ENCODE data around the gene KRTAP5-1. TPM values are rescaled to one million over a fixed set of nuclear protein-coding genes. Genes with fewer than 3 reads are reported as not detected.
"Not testable (repeated sequence)": the region's sequence is repeated elsewhere in the genome, so short reads cannot be mapped to it uniquely, and the experiment has no call there.

The KRTAP5-1 gene
- polyA plus RNA-seq, 3 donors: not detected

DNA sequence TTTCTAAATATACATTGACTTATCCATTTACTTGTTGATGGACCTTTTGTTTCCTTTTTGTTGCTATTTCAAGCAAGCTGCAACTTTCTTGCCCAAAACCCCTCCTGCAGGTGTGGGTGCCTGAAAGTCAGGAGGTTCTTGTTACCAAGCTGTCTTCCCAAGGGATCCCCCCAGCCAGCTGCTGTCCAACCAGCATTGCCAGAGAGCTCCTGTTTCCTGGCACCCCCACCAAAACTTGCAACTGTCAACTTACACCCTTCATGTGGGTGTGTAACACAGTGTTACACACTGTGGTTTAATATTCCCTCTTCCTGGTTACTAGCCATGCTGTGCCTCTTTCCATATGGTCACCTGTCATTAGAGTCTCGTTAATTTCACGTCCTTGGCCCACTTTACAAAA lies 1.6 kb upstream of the KRTAP5-1 start:
- Histone ChIP-seq H3K27ac (ENCODE audit: low read depth in 1 of 2, low read length in 2 of 2) (no peak overlapping the region), H3K9me3 (replicated peaks in 1 of 2; ENCODE audit: control insufficient read depth in 1 of 2, insufficient read depth in 1 of 2, low read length in 2 of 2) (peaks cover 7 to 34% of the 10 kb centered on the region in 2 donors), H4K20me1 (ENCODE audit: insufficient read depth, low read length) (no peaks in the 10 kb centered on the region), H3K4me1 (ENCODE audit: control insufficient read depth in 1 of 2, insufficient read depth in 2 of 2, low read length in 2 of 2) (peaks cover 18 to 30% of the 10 kb centered on the region in 2 donors), H3K27me3 (ENCODE audit: control insufficient read depth in 2 of 2, insufficient read depth in 2 of 2, low read length in 2 of 2) (peaks cover 8 to 33% of the 10 kb centered on the region in 2 donors), H3K4me3 (replicated peaks in 1 of 3; ENCODE audit: low read depth in 2 of 3, low read length in 3 of 3) (no peak overlapping the region), H3K9ac (ENCODE audit: insufficient read depth, low read length, poor library complexity, severe bottlenecking) (no peak overlapping the region), H3K4me2 (replicated peaks; ENCODE audit: extremely low read depth, low read length, poor library complexity, severe bottlenecking) (no peak overlapping the region), H3K36me3 (replicated peaks in 1 of 2; ENCODE audit: control insufficient read depth in 1 of 2, insufficient read depth in 2 of 2, low read length in 2 of 2) (no peaks in the 10 kb centered on the region), H2AFZ (ENCODE audit: insufficient read depth, low read depth, low read length, poor library complexity, severe bottlenecking) (no peak overlapping the region), H3K79me2 (ENCODE audit: insufficient read depth, low read length) (no peaks in the 10 kb centered on the region)
- TF ChIP-seq CTCF (IDR thresholded peaks at IDR 0.05): no peak
- DNase-seq: no peak
- Mint-ChIP-seq H3K4me3 (peak overlapping the region in 1 of 2 donors; percentile 30), H3K4me1 (peaks cover 20% of the 10 kb centered on the region), H3K9me3 (peaks cover 14 to 41% (median 24%) of the 10 kb centered on the region in 7 donors), H3K36me3 (peaks cover 0 to 3% of the 10 kb centered on the region in 2 donors), H3K27ac (no peak overlapping the region), H3K27me3 (ENCODE audit: low read depth in 3 of 3) (peaks cover 38 to 64% (median 53%) of the 10 kb centered on the region in 3 donors)
- no CpG with 5 or more reads among the region's 2 CpGs for WGBS (ENCODE audit: insufficient coverage)
- intact Hi-C loops (cut with micrococcal nuclease): no loop called here

GRCh38 chr11:1582909-1583308 lies 2.2 kb downstream of the KRTAP5-1 start:
- H3K36me3 ChIP-seq (replicated peaks in 1 of 2; ENCODE audit: control insufficient read depth in 1 of 2, insufficient read depth in 2 of 2, low read length in 2 of 2); H3K27ac ChIP-seq (ENCODE audit: low read depth in 1 of 2, low read length in 2 of 2); intact Hi-C loops (cut with micrococcal nuclease); H3K4me1 ChIP-seq (ENCODE audit: control insufficient read depth in 1 of 2, insufficient read depth in 2 of 2, low read length in 2 of 2); H3K4me3 Mint-ChIP-seq; H3K36me3 Mint-ChIP-seq; H3K79me2 ChIP-seq (ENCODE audit: insufficient read depth, low read length); H3K4me2 ChIP-seq (replicated peaks; ENCODE audit: extremely low read depth, low read length, poor library complexity, severe bottlenecking); H3K27ac Mint-ChIP-seq; H3K4me3 ChIP-seq (replicated peaks in 1 of 3; ENCODE audit: low read depth in 2 of 3, low read length in 3 of 3); H2AFZ ChIP-seq (ENCODE audit: insufficient read depth, low read depth, low read length, poor library complexity, severe bottlenecking); DNase-seq; H3K9ac ChIP-seq (ENCODE audit: insufficient read depth, low read length, poor library complexity, severe bottlenecking); H4K20me1 ChIP-seq (ENCODE audit: insufficient read depth, low read length); H3K4me1 Mint-ChIP-seq: not testable (repeated sequence)
- H3K27me3 ChIP-seq (ENCODE audit: control insufficient read depth in 2 of 2, insufficient read depth in 2 of 2, low read length in 2 of 2): peaks cover 8 to 32% of the 10 kb centered on the region in 2 donors
- Mint-ChIP-seq H3K9me3 (peaks cover 21 to 42% (median 37%) of the 10 kb centered on the region in 7 donors), H3K27me3 (ENCODE audit: low read depth in 3 of 3) (peaks cover 36 to 71% (median 54%) of the 10 kb centered on the region in 3 donors)
- WGBS (ENCODE audit: insufficient coverage): no CpG with 5 or more reads among the region's 2 CpGs
- peaks cover 8 to 28% of the 10 kb centered on the region in 2 donors for H3K9me3 ChIP-seq (replicated peaks in 1 of 2; ENCODE audit: control insufficient read depth in 1 of 2, insufficient read depth in 1 of 2, low read length in 2 of 2)

Data from CD14-positive monocyte (primary cell).